ENCODE measurements around the gene RAC2.

DNA sequence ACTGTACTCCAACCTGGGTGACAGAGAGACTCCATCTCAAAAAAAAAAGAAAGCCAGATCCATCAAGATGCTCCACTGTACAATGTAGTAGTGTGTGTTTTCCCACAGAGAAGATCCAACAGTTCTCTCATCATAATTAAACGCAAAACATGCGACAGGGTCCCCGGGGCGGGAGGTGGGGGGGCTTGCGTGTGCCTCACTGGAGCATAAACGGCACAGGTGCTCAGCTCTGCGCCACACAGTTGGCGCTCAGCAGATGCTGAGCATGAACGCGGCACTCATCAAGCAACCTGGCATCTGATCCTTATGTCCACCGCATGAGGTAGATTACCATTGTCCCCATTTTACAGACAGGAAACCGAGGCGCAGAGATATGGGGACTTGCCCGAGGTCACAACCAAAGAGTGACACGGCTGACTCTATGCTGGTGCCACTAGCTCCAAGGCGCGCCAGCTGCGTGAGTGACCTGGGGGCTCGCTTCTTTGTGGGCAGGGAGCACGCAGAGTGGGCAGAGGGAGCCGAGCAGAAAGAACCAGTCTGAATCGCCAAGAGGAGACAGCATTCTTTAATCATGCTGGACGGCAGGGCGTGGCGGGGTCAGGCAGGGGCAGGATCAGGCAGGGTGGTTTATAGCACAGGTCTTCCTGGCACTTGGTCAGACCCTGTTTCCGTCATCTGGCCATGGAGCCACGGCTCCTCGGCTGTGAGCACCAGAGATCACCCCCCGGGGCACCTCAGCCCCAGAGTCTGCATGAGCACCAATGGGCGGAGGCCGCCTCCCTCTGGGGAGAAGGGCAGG is 64.2 kb downstream of the RAC2 start:
- TF ChIP-seq POLR2A (IDR thresholded peaks at IDR 0.05): no peak
- TF ChIP-seq, protein P1, sequence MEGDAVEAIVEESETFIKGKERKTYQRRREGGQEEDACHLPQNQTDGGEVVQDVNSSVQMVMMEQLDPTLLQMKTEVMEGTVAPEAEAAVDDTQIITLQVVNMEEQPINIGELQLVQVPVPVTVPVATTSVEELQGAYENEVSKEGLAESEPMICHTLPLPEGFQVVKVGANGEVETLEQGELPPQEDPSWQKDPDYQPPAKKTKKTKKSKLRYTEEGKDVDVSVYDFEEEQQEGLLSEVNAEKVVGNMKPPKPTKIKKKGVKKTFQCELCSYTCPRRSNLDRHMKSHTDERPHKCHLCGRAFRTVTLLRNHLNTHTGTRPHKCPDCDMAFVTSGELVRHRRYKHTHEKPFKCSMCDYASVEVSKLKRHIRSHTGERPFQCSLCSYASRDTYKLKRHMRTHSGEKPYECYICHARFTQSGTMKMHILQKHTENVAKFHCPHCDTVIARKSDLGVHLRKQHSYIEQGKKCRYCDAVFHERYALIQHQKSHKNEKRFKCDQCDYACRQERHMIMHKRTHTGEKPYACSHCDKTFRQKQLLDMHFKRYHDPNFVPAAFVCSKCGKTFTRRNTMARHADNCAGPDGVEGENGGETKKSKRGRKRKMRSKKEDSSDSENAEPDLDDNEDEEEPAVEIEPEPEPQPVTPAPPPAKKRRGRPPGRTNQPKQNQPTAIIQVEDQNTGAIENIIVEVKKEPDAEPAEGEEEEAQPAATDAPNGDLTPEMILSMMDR (IDR thresholded peaks at IDR 0.05): no peak
